A549 (cell line): Measurements from ENCODE around the gene AP2B1.

Source experiments
- ESRRA ChIP-seq: fragments of 150-350 bp; IDR thresholded peaks from 2 replicates; pipeline ENCODE4 v1.6.1; 2014; ENCODE audit warnings: mild to moderate bottlenecking, low read length, borderline replicate concordance
- POLR2A ChIP-seq: IDR thresholded peaks from 2 replicates; pipeline ENCODE4 v1.6.1; 2012; ENCODE audit warnings: mild to moderate bottlenecking, low read length
- RAD21 ChIP-seq, 2 experiments: fragments of >200 bp in 1 of 2; sonication (Bioruptor Twin) in 1 of 2; formaldehyde crosslinking in 1 of 2; IDR thresholded peaks in 1 of 2; conservative IDR thresholded peaks in 1 of 2; 2 replicates in 1 of 2; 3 replicates in 1 of 2; pipeline ENCODE4 v1.6.1; 2012 to 2018; ENCODE audit warnings: inconsistent platforms in 1 of 2
- TF ChIP-seq, protein P1 (sequence below): fragments of >200 bp; sonication (Bioruptor Twin); formaldehyde crosslinking; IDR thresholded peaks from 3 replicates; pipeline ENCODE4 v1.5.1; 2016

DNA sequence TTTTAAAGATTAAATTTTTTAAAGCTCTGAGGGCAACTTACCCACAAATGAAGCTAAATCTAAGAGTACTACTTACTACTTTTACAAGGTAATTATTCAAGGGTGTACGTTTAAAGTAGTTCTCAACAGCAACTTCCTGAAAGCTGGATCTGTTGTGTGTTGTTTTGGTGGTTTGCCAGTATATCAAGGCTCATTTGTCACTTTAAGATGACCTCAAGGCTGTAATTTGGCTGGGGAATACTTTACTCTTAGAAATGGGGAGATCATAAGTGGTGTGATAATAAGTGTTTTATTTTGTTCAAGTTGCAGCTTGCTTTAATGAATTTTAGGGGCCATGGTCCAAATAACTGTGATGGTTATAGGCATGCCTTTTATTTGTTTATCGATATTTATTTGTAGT is 30.4 kb downstream of the AP2B1 start:
- TF ChIP-seq, protein P1, sequence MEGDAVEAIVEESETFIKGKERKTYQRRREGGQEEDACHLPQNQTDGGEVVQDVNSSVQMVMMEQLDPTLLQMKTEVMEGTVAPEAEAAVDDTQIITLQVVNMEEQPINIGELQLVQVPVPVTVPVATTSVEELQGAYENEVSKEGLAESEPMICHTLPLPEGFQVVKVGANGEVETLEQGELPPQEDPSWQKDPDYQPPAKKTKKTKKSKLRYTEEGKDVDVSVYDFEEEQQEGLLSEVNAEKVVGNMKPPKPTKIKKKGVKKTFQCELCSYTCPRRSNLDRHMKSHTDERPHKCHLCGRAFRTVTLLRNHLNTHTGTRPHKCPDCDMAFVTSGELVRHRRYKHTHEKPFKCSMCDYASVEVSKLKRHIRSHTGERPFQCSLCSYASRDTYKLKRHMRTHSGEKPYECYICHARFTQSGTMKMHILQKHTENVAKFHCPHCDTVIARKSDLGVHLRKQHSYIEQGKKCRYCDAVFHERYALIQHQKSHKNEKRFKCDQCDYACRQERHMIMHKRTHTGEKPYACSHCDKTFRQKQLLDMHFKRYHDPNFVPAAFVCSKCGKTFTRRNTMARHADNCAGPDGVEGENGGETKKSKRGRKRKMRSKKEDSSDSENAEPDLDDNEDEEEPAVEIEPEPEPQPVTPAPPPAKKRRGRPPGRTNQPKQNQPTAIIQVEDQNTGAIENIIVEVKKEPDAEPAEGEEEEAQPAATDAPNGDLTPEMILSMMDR, result no peak
- no peak for TF ChIP-seq POLR2A
- no peak for TF ChIP-seq ESRRA
- TF ChIP-seq RAD21 (conservative IDR thresholded peaks at IDR 0.05 in 1 of 2, IDR thresholded peaks at IDR 0.05 in 1 of 2), result no peak
